DMS 273 treated with DMSO at 0.1 percent for 48 hours (cell line): ENCODE data around the gene BTBD9.

Experiments used
- DNase-seq: peaks from one replicate; lab custom pipeline; 2025; lab: John Stamatoyannopoulos, UW

The BTBD9 gene

GRCh38 chr6:38239719-38240451, 399.8 kb downstream of the BTBD9 start:
- no peak for DNase-seq

GRCh38 chr6:38236631-38237030, 403.1 kb downstream of the BTBD9 start:
- no peak for DNase-seq

GRCh38 chr6:38234934-38235682, 404.6 kb downstream of the BTBD9 start:
- DNase-seq, result peak; percentile 30

- DNase-seq, result no peak
Observed at GRCh38 chr6:38234141-38234540, 405.6 kb downstream of the BTBD9 start.

DNA sequence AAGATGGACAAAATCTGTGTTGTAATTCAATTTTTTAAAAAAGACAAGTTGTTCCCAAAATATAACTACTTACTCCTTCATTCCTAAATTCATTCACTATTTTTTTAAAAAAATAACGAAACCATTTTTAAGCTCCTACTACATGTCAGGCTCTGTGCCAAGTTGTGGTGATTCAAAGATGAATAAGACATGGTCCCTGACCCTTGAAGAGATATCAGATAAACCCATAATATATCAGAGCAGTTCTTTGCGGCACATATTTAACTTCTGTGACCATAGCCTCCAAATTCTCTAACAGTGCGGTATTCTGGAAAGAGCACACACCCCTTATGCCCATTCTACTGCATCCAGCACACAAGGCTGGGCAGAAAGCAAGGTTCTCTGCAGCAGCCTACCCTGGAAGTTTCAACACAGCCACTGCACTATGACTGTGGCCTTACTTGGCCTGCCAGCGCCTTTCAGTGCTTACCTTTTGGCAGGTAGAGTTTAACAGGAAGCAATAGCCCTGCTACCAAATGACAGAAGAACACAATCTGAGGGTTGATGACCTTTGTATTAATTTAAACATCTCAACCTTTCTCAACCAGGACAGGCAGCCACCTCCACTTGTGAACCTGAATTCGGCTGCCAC, 406.5 kb downstream of the BTBD9 start:
- DNase-seq, result no peak

- DNase-seq, result no peak
Observed at GRCh38 chr6:38225766-38226165, 414.0 kb downstream of the BTBD9 start.

DNA sequence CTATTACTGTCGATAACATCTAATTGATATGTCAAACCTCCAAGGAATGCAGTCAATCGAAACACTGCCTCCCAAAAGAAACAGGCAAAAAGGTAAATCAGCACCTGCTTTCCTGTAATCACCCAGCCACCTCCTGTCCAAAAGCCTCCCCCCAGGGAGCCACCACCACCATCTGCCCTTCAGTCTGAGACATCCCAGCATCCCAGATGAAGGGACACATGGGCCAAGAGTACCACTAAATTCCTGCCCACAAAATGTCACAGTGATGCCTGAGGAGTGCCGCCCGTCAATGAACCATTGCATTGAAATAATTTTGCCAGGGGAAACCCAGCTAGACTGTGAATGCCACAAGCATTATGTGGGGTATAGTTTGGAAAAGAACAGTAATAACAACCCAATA, 418.5 kb downstream of the BTBD9 start:
- no peak for DNase-seq

- DNase-seq, result no peak
Observed at GRCh38 chr6:38220069-38220723, 419.5 kb downstream of the BTBD9 start.

DNA sequence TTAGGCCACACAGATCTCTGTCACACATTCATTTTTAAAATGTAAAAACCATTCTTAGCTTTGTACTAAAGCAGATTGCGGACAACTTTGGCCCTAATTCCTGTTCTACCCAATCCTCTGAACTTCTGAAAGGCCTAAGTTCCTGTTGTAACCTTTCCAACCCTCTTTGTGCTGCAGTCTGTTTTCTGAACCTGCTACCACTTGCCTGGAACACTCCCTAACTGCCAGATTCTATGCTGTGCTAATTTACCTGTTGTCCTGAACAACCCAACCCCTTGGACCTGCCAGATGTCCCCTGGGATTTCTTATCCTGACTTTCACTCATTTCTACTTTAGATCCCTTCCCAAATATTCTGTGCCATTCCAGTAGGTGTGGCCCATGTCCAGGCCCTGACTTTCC, 421.5 kb downstream of the BTBD9 start:
- DNase-seq, result no peak

GRCh38 chr6:38216451-38216850, 423.3 kb downstream of the BTBD9 start:
- DNase-seq, result no peak

DNA sequence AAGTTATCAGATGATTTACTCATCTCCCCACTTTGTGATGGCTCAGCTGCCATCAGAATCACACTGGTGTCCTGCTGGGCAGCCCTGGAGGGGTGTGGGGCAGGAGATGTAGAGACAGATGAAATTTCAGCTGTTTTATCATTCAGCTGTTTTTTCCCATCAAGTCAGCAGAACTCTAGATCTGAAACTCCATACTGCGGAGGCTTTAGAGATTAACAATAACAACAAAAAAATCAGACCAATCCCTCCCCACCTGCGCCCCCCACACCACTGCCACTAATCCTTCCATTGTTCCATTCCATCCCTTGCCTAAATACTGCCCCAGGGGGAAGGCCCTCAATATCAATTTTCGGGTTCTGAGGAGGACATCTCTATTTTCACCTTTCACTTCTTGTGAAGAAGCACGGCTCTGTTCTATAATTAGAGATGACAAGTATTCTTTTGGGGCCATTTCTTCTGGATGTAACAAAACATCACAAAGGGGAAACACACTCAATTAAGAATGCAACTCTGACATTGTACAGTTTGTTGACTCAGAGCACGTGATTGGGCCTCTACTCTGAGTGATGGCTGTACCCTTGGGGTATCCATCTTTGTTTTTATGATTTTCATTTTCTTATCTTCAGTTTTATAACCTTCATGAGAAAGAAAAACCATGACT, 423.9 kb downstream of the BTBD9 start:
- no peak for DNase-seq

DNA sequence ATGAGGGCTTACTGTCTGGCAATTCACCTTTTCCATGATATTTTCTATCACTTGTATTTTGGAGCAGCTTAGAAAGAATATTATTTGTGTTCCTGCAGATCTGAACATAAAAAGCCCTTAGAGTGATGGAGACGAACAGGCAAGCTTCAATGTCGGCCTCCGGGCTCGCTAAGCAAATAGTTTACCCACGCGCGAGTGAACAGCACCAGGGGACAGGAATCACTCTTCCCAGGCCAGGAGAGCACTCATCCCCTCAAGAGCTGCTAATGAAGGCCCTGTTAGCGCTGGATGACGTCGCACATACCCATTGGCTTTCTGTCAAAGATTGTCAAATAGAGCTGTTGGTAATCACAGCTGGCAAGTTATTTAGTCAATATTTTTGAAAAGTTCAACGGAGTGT, 424.5 kb downstream of the BTBD9 start:
- no peak for DNase-seq

DNA sequence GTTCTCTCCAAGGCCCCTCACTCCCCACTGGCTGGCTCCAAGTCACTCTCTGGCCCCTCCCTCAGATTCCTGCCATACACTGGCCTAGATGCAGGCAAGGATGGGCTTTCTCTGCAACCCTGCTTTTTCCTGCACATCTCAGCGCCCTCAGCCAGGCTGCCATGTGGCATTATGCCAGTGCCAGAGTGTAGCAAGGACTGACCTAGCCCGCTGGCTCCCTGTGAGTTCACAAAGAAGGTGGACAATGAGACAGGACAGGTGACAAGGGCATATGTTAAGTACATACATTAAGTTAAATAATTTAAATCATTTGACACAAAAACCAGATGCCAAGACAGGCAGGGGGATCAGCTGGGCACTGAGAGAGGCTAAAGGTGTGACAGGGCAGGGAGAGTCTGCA, 425.6 kb downstream of the BTBD9 start:
- no peak for DNase-seq

- DNase-seq, result no peak
Observed at GRCh38 chr6:38213251-38213658, 426.5 kb downstream of the BTBD9 start.

GRCh38 chr6:38212579-38212978, 427.1 kb downstream of the BTBD9 start:
- DNase-seq, result no peak

DNA sequence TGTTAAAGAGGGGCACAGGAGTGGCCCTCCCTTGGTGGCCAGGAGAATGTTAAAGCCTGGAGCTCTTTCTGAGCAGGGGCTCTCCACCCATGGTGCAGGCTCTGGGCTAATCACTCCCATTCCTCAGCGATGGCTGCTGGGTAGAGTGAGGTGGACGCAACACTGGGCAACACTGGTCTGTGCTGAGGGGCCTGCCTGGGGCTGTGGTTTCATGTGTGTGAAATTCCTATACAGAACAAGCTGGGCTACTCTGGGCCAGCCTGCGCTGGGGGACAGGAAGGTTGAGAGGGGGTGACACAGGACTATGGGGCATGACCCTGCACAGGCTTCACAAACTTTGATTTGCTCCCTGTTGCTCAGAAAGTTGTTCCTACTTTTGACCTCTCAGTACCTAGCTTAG, 427.6 kb downstream of the BTBD9 start:
- DNase-seq, result no peak

GRCh38 chr6:38209371-38210260, 430.1 kb downstream of the BTBD9 start:
- no peak for DNase-seq

- DNase-seq, result no peak
Observed at GRCh38 chr6:38208028-38208427, 431.7 kb downstream of the BTBD9 start.

GRCh38 chr6:38207375-38207774, 432.4 kb downstream of the BTBD9 start:
- DNase-seq, result no peak

DNA sequence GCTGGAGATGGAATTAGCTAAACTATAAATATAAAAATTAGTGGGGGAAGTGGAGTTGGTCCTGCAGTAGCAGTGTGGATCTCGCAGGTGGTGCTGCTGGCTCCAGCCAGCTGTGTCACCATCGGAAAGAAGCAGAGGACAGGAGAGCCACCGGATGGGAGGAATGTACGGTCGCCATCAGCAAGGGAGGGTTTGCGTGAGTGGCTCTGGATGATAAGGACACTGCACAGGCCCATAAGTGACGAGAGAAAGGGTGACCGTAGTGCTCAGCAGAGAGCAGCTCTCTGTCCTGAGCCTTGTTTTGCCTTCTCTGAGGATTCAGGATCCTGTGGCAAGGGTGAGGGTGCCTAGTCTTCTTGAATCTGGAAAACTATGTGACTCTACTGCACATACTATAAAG, 441.5 kb downstream of the BTBD9 start:
- DNase-seq, result no peak

GRCh38 chr6:38195113-38195635, 444.6 kb downstream of the BTBD9 start:
- DNase-seq, result no peak
